ENCODE data around the gene FAM149A.

DNA sequence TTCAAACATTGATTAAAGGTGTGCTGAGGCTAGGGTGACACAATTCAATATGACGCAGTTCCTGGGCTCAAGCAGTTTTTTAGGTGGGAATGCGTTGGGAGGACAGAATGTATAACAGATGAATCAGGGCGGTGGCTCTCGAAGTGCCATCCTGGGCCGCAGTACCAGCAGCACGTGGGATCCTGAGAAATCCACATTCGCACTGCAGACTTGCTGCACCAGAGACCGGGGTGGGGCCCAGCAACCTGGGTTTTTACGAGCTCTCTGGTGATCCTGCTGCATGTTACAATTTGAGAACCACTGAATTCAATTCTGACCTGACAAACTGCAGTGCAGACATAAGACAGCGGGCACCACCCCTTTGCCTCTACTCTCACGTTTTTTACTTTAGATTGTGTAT lies 30.4 kb downstream of the FAM149A start:
- TF ChIP-seq, protein P1, sequence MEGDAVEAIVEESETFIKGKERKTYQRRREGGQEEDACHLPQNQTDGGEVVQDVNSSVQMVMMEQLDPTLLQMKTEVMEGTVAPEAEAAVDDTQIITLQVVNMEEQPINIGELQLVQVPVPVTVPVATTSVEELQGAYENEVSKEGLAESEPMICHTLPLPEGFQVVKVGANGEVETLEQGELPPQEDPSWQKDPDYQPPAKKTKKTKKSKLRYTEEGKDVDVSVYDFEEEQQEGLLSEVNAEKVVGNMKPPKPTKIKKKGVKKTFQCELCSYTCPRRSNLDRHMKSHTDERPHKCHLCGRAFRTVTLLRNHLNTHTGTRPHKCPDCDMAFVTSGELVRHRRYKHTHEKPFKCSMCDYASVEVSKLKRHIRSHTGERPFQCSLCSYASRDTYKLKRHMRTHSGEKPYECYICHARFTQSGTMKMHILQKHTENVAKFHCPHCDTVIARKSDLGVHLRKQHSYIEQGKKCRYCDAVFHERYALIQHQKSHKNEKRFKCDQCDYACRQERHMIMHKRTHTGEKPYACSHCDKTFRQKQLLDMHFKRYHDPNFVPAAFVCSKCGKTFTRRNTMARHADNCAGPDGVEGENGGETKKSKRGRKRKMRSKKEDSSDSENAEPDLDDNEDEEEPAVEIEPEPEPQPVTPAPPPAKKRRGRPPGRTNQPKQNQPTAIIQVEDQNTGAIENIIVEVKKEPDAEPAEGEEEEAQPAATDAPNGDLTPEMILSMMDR (IDR thresholded peaks at IDR 0.05; ENCODE audit: poor library complexity, severe bottlenecking), result no peak
- TF ChIP-seq POLR2AphosphoS5 (IDR thresholded peaks at IDR 0.05) (no peak), EP300 (conservative IDR thresholded peaks at IDR 0.05; ENCODE audit: poor library complexity, severe bottlenecking) (no peak), REST (IDR thresholded peaks at IDR 0.05; ENCODE audit: borderline replicate concordance) (no peak), TAF1 (IDR thresholded peaks at IDR 0.05; ENCODE audit: low read depth) (no peak), EZH2 (IDR thresholded peaks at IDR 0.05; ENCODE audit: borderline replicate concordance, insufficient read depth, low read length, poor library complexity, severe bottlenecking) (no peak), MXI1 (conservative IDR thresholded peaks at IDR 0.05; ENCODE audit: poor library complexity, severe bottlenecking) (no peak), RAD21 (conservative IDR thresholded peaks at IDR 0.05) (no peak), SMC3 (conservative IDR thresholded peaks at IDR 0.05; ENCODE audit: poor library complexity) (no peak)
